Transverse colon (tissue), 4 donors: ENCODE results near the gene KLHL42.

Source experiments
- POLR2A ChIP-seq: fragments of 450-650 bp; IDR thresholded peaks from one replicate; pipeline ENCODE4 v1.6.1; 2016; ENCODE audit warnings: antibody characterized with exemption, mild to moderate bottlenecking, moderate library complexity
- POLR2AphosphoS5 ChIP-seq, 3 donors: sonication (generic); formaldehyde crosslinking; IDR thresholded peaks; one replicate each; pipeline ENCODE4 v1.6.1; 2016; ENCODE audit warnings: antibody characterized with exemption in 3 of 3
- TF ChIP-seq, protein P1 (sequence below), 5 experiments: fragments of 200-600 bp in 3 of 5; fragments of 450-650 bp in 2 of 5; sonication (generic) in 3 of 5; IDR thresholded peaks; 1 replicate in 2 of 5; 2 replicates in 3 of 5; pipeline ENCODE4 v1.5.1; 2016 to 2017; ENCODE audit warnings: antibody characterized with exemption in 5 of 5, inconsistent platforms in 3 of 5, mild to moderate bottlenecking in 2 of 5, moderate library complexity in 1 of 5

- TF ChIP-seq, protein P1, sequence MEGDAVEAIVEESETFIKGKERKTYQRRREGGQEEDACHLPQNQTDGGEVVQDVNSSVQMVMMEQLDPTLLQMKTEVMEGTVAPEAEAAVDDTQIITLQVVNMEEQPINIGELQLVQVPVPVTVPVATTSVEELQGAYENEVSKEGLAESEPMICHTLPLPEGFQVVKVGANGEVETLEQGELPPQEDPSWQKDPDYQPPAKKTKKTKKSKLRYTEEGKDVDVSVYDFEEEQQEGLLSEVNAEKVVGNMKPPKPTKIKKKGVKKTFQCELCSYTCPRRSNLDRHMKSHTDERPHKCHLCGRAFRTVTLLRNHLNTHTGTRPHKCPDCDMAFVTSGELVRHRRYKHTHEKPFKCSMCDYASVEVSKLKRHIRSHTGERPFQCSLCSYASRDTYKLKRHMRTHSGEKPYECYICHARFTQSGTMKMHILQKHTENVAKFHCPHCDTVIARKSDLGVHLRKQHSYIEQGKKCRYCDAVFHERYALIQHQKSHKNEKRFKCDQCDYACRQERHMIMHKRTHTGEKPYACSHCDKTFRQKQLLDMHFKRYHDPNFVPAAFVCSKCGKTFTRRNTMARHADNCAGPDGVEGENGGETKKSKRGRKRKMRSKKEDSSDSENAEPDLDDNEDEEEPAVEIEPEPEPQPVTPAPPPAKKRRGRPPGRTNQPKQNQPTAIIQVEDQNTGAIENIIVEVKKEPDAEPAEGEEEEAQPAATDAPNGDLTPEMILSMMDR (IDR thresholded peaks at IDR 0.05): no peak
- TF ChIP-seq POLR2A: no peak
- no peak for TF ChIP-seq POLR2AphosphoS5 (IDR thresholded peaks at IDR 0.05)
Observed at GRCh38 chr12:27797301-27798025, 17.4 kb downstream of the KLHL42 start.
